ENCODE measurements around the gene RPRD1A.
"Not testable (repeated sequence)": the region's sequence is repeated elsewhere in the genome, so short reads cannot be mapped to it uniquely, and the experiment has no call there.

- not testable (repeated sequence) for TF ChIP-seq CTCF (IDR thresholded peaks at IDR 0.05); POLR2A (IDR thresholded peaks at IDR 0.05); POLR2AphosphoS5 (IDR thresholded peaks at IDR 0.05; ENCODE audit: insufficient read depth in 1 of 2, low read depth in 1 of 2)
Observed at GRCh38 chr18:36081118-36081517, 13.8 kb upstream of the RPRD1A start.

All from vagina (tissue), 2 donors.